NCI-H128 (cell line): ENCODE results near the gene POLDIP3.

Experiments
- DNase-seq: peaks from one replicate; lab custom pipeline; 2025; ENCODE audit not compliant: unreplicated experiment; lab: John Stamatoyannopoulos, UW

POLDIP3 gene

DNA sequence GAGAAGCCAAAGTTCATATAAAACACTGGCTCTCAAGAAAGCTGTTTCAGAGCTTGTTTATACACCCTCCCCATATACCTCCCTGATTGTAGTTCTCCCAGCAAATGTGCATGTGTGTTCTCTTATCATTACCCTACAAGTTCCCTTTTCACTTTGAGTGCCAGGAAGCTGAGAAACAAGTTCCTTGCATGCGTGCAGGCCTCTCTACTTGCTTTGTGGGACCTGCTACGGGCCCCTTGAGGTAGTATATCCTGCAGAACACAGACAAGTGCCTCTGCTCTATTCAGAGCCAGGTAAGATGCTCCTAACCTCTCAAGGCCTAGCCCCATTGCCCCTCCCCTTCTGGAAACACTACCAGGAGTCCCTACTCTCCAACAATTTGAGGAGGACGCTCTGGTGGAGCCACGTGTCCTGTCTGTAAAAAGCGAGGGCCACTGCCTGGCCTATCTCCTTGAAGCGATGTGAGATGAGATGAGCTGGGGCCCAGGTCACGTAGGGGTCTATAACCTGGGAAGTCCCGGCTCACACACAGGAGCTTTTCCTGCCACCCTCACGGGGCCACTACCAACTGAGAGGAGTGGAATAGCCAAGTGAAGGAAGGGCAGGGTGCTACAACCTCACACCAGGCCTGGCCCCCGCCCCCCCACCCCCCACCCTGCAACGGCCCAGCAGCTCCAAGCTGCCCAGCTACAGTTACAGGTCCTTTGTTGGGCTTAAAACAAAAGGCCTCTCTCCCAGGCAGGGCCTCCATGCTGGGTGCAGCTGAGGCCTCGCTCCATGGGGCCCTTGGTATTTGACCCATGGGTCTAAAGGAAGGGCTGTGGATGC, 28.3 kb upstream of the POLDIP3 start:
- no peak for DNase-seq

GRCh38 chr22:42641801-42642413, 27.2 kb upstream of the POLDIP3 start:
- no peak for DNase-seq

- DNase-seq: no peak
Measured at GRCh38 chr22:42639541-42640241, 25.0 kb upstream of the POLDIP3 start.

GRCh38 chr22:42637555-42637954, 22.9 kb upstream of the POLDIP3 start:
- no peak for DNase-seq

GRCh38 chr22:42636506-42636905, 21.8 kb upstream of the POLDIP3 start:
- no peak for DNase-seq

GRCh38 chr22:42635531-42635930, 20.8 kb upstream of the POLDIP3 start:
- DNase-seq: no peak

DNA sequence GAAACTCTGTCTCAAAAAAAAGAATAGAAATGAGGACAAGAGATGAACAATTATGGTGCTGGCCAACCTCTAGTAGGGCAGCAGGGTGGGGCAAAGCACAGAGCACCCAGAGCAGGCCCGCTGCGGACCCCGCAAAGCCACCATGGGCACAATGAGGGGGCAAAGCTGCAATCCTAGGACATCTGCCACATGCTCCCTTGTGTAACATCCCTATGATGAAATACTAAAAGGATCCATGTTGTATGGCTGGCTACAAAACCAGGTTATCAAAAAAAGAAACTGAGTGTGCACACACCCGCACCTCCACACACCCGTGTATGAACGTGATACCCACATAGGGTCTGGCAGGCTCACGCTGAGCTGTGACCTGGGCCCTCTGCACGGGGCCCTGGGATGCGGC, 18.3 kb upstream of the POLDIP3 start:
- DNase-seq: no peak

DNA sequence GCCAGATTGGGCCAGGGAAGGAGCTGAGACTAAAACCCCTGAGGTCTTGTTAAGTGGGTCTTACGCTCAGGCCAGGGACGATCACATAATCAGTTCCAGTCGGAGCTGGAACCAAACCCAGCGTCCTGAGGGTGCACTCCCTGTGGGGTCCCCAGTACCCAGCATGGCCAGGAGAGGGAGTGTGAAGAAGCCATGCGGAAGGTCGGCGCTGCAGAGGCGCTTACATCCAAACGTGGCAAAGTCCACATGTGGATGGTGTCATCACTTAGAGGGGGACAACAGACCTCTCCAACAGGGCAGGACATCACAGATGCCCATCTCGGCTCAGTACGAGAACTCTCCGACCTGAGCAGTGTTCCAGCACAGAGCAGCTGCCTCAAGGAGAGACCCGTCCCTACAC, 17.4 kb upstream of the POLDIP3 start:
- DNase-seq: no peak

GRCh38 chr22:42630901-42631602, 16.4 kb upstream of the POLDIP3 start:
- DNase-seq: no peak

- DNase-seq: no peak
Measured at GRCh38 chr22:42630211-42630610, 15.5 kb upstream of the POLDIP3 start.

- DNase-seq: no peak
Measured at GRCh38 chr22:42627981-42628380, 13.3 kb upstream of the POLDIP3 start.

- DNase-seq: no peak
Measured at GRCh38 chr22:42626951-42627625, 12.4 kb upstream of the POLDIP3 start.

DNA sequence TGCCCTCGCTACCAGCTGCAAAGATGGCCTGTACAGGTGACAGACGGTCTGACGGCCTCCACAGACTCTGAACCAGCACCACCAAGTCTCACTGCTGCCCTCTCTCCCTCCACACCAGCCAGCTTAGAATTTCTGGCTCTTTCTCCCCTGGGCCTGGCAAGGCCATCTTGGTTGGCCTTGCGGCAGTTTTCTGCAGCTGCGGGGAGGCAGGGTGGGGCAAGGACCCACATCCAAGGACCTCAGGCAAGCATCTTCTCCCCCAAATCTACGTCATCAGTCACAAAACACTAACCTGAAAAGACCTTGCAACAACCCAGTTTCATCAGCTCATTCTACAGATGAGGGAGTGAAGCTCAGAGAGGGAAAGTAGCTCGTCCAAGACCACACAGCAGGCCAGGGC, 11.7 kb upstream of the POLDIP3 start:
- no peak for DNase-seq

- DNase-seq: no peak
Measured at GRCh38 chr22:42625416-42625815, 10.7 kb upstream of the POLDIP3 start.

DNA sequence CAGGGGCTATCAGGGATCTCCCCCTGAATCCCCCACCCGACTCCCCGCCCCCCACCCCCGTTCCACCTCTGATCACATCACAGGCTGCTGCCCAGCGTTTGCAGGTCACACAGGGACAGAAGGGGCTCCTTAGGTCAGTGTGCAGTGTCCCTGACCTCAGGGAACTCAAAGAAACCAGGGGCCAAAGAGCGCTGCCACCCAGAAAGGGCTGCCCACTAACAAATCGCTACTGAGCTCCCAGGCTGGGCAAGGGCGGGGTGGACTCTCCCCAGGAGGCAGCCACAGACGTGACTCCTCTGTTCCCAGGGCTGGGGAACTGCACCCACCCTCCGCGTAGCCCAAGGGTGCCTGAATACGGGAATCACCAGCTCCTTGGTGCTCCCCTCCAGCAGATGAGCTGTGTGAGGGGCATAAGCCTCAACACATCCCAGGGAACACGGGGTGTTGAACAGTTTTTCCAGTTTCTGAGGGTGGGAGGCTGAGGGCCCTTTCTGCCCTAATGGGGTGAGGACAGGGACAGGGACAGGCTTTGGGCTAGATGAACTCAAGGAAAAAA, 9.9 kb upstream of the POLDIP3 start:
- DNase-seq: no peak

DNA sequence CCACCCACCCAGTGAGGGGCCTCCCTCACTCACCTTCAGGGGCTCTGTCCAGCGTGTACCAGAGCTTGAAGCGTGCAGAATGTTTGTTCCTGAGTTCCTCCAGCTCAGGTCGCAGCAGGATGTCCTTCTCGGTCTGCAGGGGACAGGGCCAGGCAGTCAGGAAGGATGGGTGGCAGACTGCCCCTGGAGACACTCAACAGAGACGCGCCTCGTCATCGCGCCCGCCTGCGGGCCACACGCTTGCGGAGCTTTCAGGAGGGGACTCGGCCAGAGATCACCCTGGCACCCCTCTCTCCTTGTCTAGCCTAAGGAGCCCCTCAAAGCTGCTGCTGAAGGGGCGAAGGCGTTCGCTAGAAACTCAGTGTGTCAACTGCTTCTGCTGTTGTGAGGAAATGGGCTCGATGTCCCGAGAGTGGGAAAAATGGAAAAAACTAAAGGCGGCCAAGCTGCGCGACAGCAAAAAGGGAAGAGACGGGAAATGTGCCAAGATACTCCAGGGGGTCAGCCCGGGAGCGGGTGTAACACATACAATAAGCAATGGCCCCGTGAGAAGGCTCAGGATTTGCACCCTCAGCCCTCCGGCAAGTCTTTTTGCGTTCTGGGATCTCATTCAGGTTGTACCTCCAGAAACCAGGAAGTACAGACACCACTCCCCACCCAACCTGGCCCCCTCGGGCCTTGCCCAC, 9.2 kb upstream of the POLDIP3 start:
- no peak for DNase-seq

- no peak for DNase-seq
Measured at GRCh38 chr22:42623301-42623751, 8.6 kb upstream of the POLDIP3 start.

DNA sequence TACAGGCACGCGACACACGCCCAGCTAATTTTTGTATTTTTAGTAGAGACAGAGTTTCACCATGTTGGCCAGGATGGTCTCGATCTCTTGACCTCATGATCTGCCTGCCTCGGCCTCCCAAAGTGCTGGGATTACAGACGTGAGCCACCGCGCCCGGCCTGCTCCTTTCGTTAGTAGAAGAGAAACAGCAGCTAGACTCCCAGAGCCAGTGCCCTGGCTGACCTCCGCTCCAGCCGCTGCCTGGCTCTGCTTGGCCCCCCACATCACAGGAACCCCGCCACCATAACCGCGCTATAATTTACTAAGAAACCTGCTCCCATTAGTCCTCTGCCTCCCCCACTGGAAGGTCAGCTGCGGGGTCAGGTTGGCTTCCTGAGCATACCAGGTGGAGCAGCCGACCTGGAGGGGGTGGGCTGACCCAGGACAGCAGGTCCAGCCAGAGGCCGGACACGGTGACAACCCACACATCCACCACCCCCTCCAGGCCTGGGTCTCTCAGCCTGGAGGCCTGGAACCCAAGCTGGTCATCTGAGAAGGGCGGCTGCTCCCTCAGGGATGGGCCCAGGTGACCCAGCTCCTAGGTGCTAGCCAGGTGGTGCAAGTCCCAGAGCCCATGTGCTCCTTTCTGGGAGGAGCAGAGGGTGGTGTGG, 7.5 kb upstream of the POLDIP3 start:
- DNase-seq: no peak

DNA sequence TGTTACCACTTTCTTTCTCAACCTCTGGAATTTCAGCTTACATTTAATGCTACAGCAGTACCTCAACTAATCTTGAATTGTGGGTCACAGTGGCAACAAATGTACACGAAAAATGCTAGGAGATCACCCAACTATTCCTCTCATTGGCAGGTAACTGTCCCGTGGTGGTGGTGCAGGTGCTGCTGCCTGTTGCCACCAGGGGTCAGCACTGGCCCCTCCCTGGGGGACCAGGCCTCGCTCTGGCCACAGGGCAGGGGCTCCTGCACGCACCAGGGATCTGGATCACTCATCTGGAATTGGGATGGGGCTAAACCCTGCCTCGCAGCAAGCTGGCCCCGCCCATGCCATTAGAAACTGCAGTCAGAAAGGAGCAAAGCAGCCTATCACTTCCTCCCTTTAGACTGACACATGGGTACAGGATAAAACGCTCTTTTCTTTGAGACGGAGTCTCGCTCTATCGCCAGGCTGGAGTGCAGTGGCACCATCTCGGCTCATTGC, 6.9 kb upstream of the POLDIP3 start:
- no peak for DNase-seq
